Erythroblast (primary cell): Measurements from ENCODE around the gene HFM1.

Experiments
- GATA1 ChIP-seq: IDR thresholded peaks from 2 replicates; pipeline ENCODE4 v1.6.1; 2011; ENCODE audit warnings: low read depth, mild to moderate bottlenecking, control low read depth, low read length, moderate library complexity
- POLR2A ChIP-seq: IDR thresholded peaks from 2 replicates; pipeline ENCODE4 v1.6.1; 2011; ENCODE audit warnings: mild to moderate bottlenecking, low read length

- TF ChIP-seq POLR2A (no peak), GATA1 (no peak)
Observed at GRCh38 chr1:91383456-91383855, 21.2 kb downstream of the HFM1 start.
